Head of caudate nucleus (tissue), 42 donors: ENCODE measurements around the gene CD300LB.
"Not testable (repeated sequence)": the region's sequence is repeated elsewhere in the genome, so short reads cannot be mapped to it uniquely, and the experiment has no call there.

ENCODE experiments used
- DNase-seq, 42 donors: peaks; one replicate each; pipeline versions ENCODE4 v3.0.0 to v3.0.0-alpha.2; 2020 to 2021; ENCODE audit warnings: mixed read lengths in 7 of 42
- intact Hi-C: fragments of 100-400 bp; cut with DNase I; formaldehyde crosslinking; loops from one replicate; pipeline ENCODE4 v1.15.0; 2022

The CD300LB gene

GRCh38 chr17:74513987-74514631 is 17.2 kb downstream of the CD300LB start:
- DNase-seq: peak in 2 of 42 donors; percentile 6 to 34
- intact Hi-C loops: no loop called here

GRCh38 chr17:74512624-74513091 is 18.6 kb downstream of the CD300LB start:
- peak in 2 of 42 donors; percentile 12 to 33 for DNase-seq
- intact Hi-C loops: no loop called here

GRCh38 chr17:74512036-74512435 is 19.2 kb downstream of the CD300LB start:
- intact Hi-C loops: no loop called here
- DNase-seq: peak in 3 of 42 donors; percentile 9 to 36 (median 35)

- intact Hi-C loops: no loop called here
- no peak for DNase-seq
Observed at GRCh38 chr17:74508156-74508555, 23.1 kb downstream of the CD300LB start.

- intact Hi-C loops, DNase-seq: not testable (repeated sequence)
Observed at GRCh38 chr17:74503949-74504348, 27.3 kb downstream of the CD300LB start.

- no peak for DNase-seq
- intact Hi-C loops: no loop called here
Observed at GRCh38 chr17:74502861-74503260, 28.4 kb downstream of the CD300LB start.

- intact Hi-C loops: no loop called here
- peak in 2 of 42 donors; percentile 1 to 9 for DNase-seq
Observed at GRCh38 chr17:74499992-74500391, 31.3 kb downstream of the CD300LB start.

GRCh38 chr17:74497471-74497870 is 33.8 kb downstream of the CD300LB start:
- intact Hi-C loops: no loop called here
- DNase-seq: peak in 1 of 42 donors; percentile 7

GRCh38 chr17:74493331-74493833 is 37.9 kb downstream of the CD300LB start:
- intact Hi-C loops: no loop called here
- peak; percentile 53 to 91 (median 78) for DNase-seq

GRCh38 chr17:74491626-74492025 is 39.6 kb downstream of the CD300LB start:
- intact Hi-C loops: no loop called here
- DNase-seq: peak in 2 of 42 donors; percentile 10 to 15

GRCh38 chr17:74490716-74491115 is 40.6 kb downstream of the CD300LB start:
- intact Hi-C loops: no loop called here
- DNase-seq: peak in 1 of 42 donors; percentile 8

- peak in 2 of 42 donors; percentile 0 to 30 for DNase-seq
- intact Hi-C loops: not testable (repeated sequence)
Observed at GRCh38 chr17:74488276-74488675, 43.0 kb downstream of the CD300LB start.

- intact Hi-C loops: no loop called here
- peak in 1 of 42 donors; percentile 16 for DNase-seq
Observed at GRCh38 chr17:74485841-74486240, 45.4 kb downstream of the CD300LB start.

GRCh38 chr17:74485022-74485743 is 46.1 kb downstream of the CD300LB start:
- peak in 1 of 42 donors; percentile 16 for DNase-seq
- intact Hi-C loops: no loop called here

GRCh38 chr17:74484066-74484465 is 47.2 kb downstream of the CD300LB start:
- intact Hi-C loops: no loop called here
- no peak for DNase-seq

GRCh38 chr17:74481621-74482020 is 49.7 kb downstream of the CD300LB start:
- intact Hi-C loops: no loop called here
- peak in 1 of 42 donors; percentile 9 for DNase-seq

- intact Hi-C loops: no loop called here
Observed at GRCh38 chr17:74480290-74480689, 51.0 kb downstream of the CD300LB start.

GRCh38 chr17:74478420-74479100 is 52.7 kb downstream of the CD300LB start:
- intact Hi-C loops: no loop called here
- DNase-seq: peak in 14 of 42 donors; percentile 18 to 58 (median 40)

More at GRCh38 chr17:74480290-74480689, 51.0 kb downstream of the CD300LB start:
- peak in 1 of 42 donors; percentile 20 for DNase-seq

GRCh38 chr17:74477411-74477810 is 53.9 kb downstream of the CD300LB start:
- DNase-seq: no peak
- intact Hi-C loops: no loop called here

GRCh38 chr17:74475189-74475588 is 56.1 kb downstream of the CD300LB start:
- no peak for DNase-seq
- intact Hi-C loops: no loop called here
